Activated naive CD8-positive, alpha-beta T cell treated with anti-CD3 and anti-CD28 coated beads, Interleukin-2, amount 50 U/mL, for 24 hours (primary cell): ENCODE results near the gene SPEN.
A peak's percentile ranks its signal among the peaks of the same experiment; 100 is the strongest.
"Not testable (repeated sequence)": the region's sequence is repeated elsewhere in the genome, so short reads cannot be mapped to it uniquely, and the experiment has no call there.

Experiments used
- ATAC-seq: fragments of 150-1000 bp; cut with Tn5 transposase; one replicate; pipeline ENCODE4 v1.10.0; 2021
- DNase-seq: peaks from one replicate; pipeline ENCODE4 v3.0.0; 2021
- H3K27ac Mint-ChIP-seq: one replicate; pipeline ENCODE4 v1.8.0; 2021; ENCODE audit warnings: mild to moderate bottlenecking, mixed read lengths
- H3K27me3 Mint-ChIP-seq: one replicate; pipeline ENCODE4 v1.8.0; 2021; ENCODE audit warnings: mixed read lengths
- H3K36me3 Mint-ChIP-seq: one replicate; pipeline ENCODE4 v1.8.0; 2021; ENCODE audit warnings: low read depth, mixed read lengths
- H3K4me1 Mint-ChIP-seq: one replicate; pipeline ENCODE4 v1.8.0; 2021; ENCODE audit warnings: mixed read lengths
- H3K4me3 Mint-ChIP-seq: one replicate; pipeline ENCODE4 v1.8.0; 2021; ENCODE audit warnings: mild to moderate bottlenecking, moderate library complexity, mixed read lengths
- H3K9me3 Mint-ChIP-seq: one replicate; pipeline ENCODE4 v1.8.0; 2021; ENCODE audit warnings: mixed read lengths

SPEN gene

GRCh38 chr1:15885701-15886610 lies 38.4 kb downstream of the SPEN start:
- Mint-ChIP-seq H3K27me3 (no peaks in the 10 kb centered on the region), H3K4me3 (peak overlapping the region; percentile 22), H3K9me3 (no peaks in the 10 kb centered on the region), H3K4me1 (peaks cover 64% of the 10 kb centered on the region), H3K27ac (peak overlapping the region; percentile 64), H3K36me3 (peaks cover 34% of the 10 kb centered on the region)
- ATAC-seq (peak; percentile 61), DNase-seq (peak; percentile 51)

DNA sequence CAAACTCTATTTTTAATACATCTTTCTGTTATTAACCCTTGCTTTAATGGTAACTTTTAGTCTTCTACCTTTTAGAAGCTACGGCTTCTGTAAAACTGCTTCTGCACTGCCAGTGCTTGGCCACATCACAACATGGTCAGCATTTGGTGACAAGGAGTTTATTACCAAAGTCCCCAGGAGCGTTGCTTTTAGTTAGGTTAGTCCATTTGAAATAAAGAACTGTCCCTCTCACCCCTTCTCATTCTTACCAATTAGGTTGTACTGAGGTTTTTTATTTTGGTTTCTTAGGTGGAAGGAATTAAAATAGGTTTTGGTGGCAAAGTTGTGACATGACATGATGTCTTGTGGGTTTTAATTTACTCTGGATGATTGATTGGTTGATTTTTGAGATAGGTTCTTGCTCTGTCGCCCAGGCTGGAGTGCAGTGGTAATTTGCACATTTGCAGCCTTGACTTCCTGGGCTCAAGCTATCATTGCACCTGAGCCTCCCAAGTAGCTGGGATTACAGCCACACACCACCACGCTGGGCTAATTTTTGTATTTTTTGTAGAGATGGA lies 39.2 kb downstream of the SPEN start:
- Mint-ChIP-seq H3K27ac (peak overlapping the region; percentile 27), H3K4me3 (peak overlapping the region; percentile 22)

GRCh38 chr1:15892857-15893599 lies 45.5 kb downstream of the SPEN start:
- not testable (repeated sequence) for H3K9me3 Mint-ChIP-seq, H3K27me3 Mint-ChIP-seq, H3K4me3 Mint-ChIP-seq, ATAC-seq, DNase-seq
- Mint-ChIP-seq H3K4me1 (peaks cover 32% of the 10 kb centered on the region), H3K36me3 (peaks cover 27% of the 10 kb centered on the region), H3K27ac (peak overlapping the region; percentile 71)

More for the DNA sequence above, 39.2 kb downstream of the SPEN start:
- Mint-ChIP-seq H3K27me3 (no peaks in the 10 kb centered on the region), H3K4me1 (peaks cover 57% of the 10 kb centered on the region), H3K9me3 (no peaks in the 10 kb centered on the region), H3K36me3 (peaks cover 28% of the 10 kb centered on the region)
- DNase-seq (no peak), ATAC-seq (no peak)

- H3K4me1 Mint-ChIP-seq, result peaks cover 42% of the 10 kb centered on the region
- no peaks in the 10 kb centered on the region for H3K27me3 Mint-ChIP-seq
- H3K9me3 Mint-ChIP-seq, result no peaks in the 10 kb centered on the region
- H3K27ac Mint-ChIP-seq, result no peak overlapping the region
- no peak for DNase-seq
- no peak for ATAC-seq
- H3K4me3 Mint-ChIP-seq, result no peak overlapping the region
- peaks cover 25% of the 10 kb centered on the region for H3K36me3 Mint-ChIP-seq
Observed at GRCh38 chr1:15895233-15895632, 47.7 kb downstream of the SPEN start.

- Mint-ChIP-seq H3K36me3 (peaks cover 20% of the 10 kb centered on the region), H3K4me1 (peaks cover 51% of the 10 kb centered on the region)
- not testable (repeated sequence) for DNase-seq, H3K9me3 Mint-ChIP-seq, H3K27me3 Mint-ChIP-seq, H3K4me3 Mint-ChIP-seq, ATAC-seq, H3K27ac Mint-ChIP-seq
Observed at GRCh38 chr1:15896841-15897610, 49.5 kb downstream of the SPEN start.

- peaks cover 20% of the 10 kb centered on the region for H3K36me3 Mint-ChIP-seq
- ATAC-seq (no peak), DNase-seq (no peak)
- H3K4me3 Mint-ChIP-seq, result no peak overlapping the region
- no peaks in the 10 kb centered on the region for H3K9me3 Mint-ChIP-seq
- no peaks in the 10 kb centered on the region for H3K27me3 Mint-ChIP-seq
- peaks cover 57% of the 10 kb centered on the region for H3K4me1 Mint-ChIP-seq
- H3K27ac Mint-ChIP-seq, result no peak overlapping the region
Observed at GRCh38 chr1:15899266-15899665, 51.8 kb downstream of the SPEN start.

DNA sequence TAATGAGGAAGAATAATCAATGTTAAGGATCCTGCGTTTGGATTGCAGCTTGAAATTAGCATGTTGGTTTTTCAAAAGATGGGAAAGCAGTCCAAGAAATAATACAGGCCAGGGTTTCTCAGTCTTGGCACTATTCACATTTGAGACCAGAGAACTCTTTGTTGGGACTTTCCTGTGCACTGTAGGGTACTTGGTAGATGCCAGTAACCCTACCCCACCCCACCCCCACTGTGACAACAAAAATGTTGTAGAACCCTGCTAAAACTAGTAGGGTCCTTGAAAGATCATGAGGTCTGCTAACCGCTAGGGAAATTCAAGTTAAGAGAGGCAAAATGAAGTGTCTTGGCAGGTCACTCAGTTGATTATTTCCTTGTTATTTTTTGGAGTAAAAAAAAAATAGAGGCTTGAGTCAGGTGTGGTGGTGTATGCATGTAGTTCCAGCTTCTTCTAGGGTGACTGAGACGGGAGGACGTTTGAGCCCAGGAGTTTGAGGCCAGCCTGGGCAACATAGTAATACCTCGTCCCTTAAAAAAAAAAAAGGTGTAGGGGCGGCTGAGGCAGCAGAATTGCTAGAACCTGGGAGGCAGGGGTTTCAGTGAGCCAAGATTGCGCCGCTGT lies 53.3 kb downstream of the SPEN start:
- H3K4me1 Mint-ChIP-seq, result peaks cover 54% of the 10 kb centered on the region
- no peak for DNase-seq
- no peaks in the 10 kb centered on the region for H3K9me3 Mint-ChIP-seq
- no peak overlapping the region for H3K27ac Mint-ChIP-seq
- peaks cover 17% of the 10 kb centered on the region for H3K36me3 Mint-ChIP-seq
- no peaks in the 10 kb centered on the region for H3K27me3 Mint-ChIP-seq
- H3K4me3 Mint-ChIP-seq, result no peak overlapping the region
- ATAC-seq, result no peak

GRCh38 chr1:15902882-15903281 lies 55.4 kb downstream of the SPEN start:
- H3K27ac Mint-ChIP-seq, result no peak overlapping the region
- peaks cover 42% of the 10 kb centered on the region for H3K4me1 Mint-ChIP-seq
- DNase-seq (no peak), ATAC-seq (no peak)
- no peaks in the 10 kb centered on the region for H3K9me3 Mint-ChIP-seq
- H3K36me3 Mint-ChIP-seq, result peaks cover 9% of the 10 kb centered on the region
- no peak overlapping the region for H3K4me3 Mint-ChIP-seq
- H3K27me3 Mint-ChIP-seq, result no peaks in the 10 kb centered on the region

DNA sequence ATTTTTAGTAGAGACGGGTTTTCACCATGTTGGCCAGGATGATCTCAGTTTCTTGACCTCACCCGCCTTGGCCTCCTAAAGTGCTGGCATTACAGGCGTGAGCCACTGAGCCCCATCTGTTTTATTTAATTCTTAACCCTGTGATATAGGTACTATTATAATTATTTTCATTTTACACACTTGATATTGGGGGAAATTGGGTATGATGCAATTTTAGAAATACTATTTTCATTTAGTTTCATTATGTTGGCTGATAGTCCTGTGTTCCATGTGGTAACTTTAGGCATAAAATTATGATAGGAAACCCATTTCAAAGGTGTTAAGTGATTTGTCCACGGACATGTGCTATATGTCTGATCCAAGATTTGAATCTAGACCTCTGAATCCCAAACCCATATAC lies 61.1 kb downstream of the SPEN start:
- H3K27me3 Mint-ChIP-seq, result no peaks in the 10 kb centered on the region
- H3K27ac Mint-ChIP-seq, result no peak overlapping the region
- H3K4me3 Mint-ChIP-seq, result no peak overlapping the region
- no peaks in the 10 kb centered on the region for H3K9me3 Mint-ChIP-seq
- DNase-seq, result no peak
- peaks cover 31% of the 10 kb centered on the region for H3K36me3 Mint-ChIP-seq
- no peak for ATAC-seq
- peaks cover 6% of the 10 kb centered on the region for H3K4me1 Mint-ChIP-seq

GRCh38 chr1:15911141-15911540 lies 63.6 kb downstream of the SPEN start:
- Mint-ChIP-seq H3K36me3 (peaks cover 52% of the 10 kb centered on the region), H3K27me3 (no peaks in the 10 kb centered on the region)
- ATAC-seq, result no peak

DNA sequence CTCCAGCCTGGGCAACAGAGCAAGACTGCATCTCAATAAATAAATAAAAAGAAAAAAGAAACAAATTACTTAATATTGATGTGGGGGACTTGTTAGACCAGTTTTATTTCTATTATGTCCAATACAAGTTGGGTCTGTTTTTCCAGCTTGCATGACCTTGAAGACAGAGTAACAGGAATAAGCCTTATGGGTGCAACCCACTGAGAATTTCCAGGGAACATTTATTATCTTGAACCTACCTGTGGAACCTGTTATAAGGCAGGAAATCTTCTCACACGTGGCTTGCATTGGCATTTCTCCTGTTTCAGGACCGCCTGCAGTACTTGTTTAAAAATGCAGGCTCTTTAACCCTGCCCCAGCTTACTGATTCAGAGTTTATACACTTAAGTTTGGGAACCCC lies 64.4 kb downstream of the SPEN start:
- H3K36me3 Mint-ChIP-seq, result peaks cover 58% of the 10 kb centered on the region
- peaks cover 24% of the 10 kb centered on the region for H3K4me1 Mint-ChIP-seq
- no peak for ATAC-seq
- no peaks in the 10 kb centered on the region for H3K27me3 Mint-ChIP-seq
- no peak for DNase-seq
- no peak overlapping the region for H3K4me3 Mint-ChIP-seq
- no peak overlapping the region for H3K27ac Mint-ChIP-seq
- H3K9me3 Mint-ChIP-seq, result no peaks in the 10 kb centered on the region

More at GRCh38 chr1:15911141-15911540, 63.6 kb downstream of the SPEN start:
- H3K4me3 Mint-ChIP-seq, result no peak overlapping the region
- peaks cover 16% of the 10 kb centered on the region for H3K4me1 Mint-ChIP-seq
- H3K9me3 Mint-ChIP-seq, result no peaks in the 10 kb centered on the region
- DNase-seq, result no peak
- no peak overlapping the region for H3K27ac Mint-ChIP-seq

- H3K27ac Mint-ChIP-seq, H3K4me3 Mint-ChIP-seq, DNase-seq, ATAC-seq, H3K9me3 Mint-ChIP-seq, H3K27me3 Mint-ChIP-seq: not testable (repeated sequence)
- H3K36me3 Mint-ChIP-seq, result peaks cover 68% of the 10 kb centered on the region
- peaks cover 38% of the 10 kb centered on the region for H3K4me1 Mint-ChIP-seq
Observed at GRCh38 chr1:15913607-15914006, 66.1 kb downstream of the SPEN start.

DNA sequence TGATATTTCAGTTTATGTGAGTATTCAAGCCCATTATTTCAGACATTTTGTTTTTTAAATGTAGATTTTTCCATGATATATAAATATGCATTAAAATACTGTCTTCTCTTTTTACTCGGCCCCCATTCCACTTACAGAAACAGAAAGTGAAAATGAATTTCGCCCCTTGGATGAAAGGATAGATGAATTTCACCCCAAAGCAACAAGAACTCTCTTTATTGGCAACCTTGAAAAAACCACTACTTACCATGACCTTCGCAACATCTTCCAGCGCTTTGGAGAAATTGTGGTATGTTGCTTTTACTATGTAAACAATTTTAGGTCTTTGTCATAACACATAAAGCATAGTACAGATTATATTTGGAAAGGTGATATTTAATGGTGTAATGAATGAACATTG lies 68.5 kb downstream of the SPEN start:
- H3K27ac Mint-ChIP-seq, result peak overlapping the region; percentile 15
- H3K36me3 Mint-ChIP-seq, result peaks cover 72% of the 10 kb centered on the region
- H3K4me1 Mint-ChIP-seq, result peaks cover 57% of the 10 kb centered on the region
- DNase-seq (no peak), ATAC-seq (no peak)
- H3K4me3 Mint-ChIP-seq, result peak overlapping the region; percentile 43
- H3K9me3 Mint-ChIP-seq, result no peaks in the 10 kb centered on the region
- H3K27me3 Mint-ChIP-seq, result no peaks in the 10 kb centered on the region

- Mint-ChIP-seq H3K9me3 (no peaks in the 10 kb centered on the region), H3K4me1 (peaks cover 60% of the 10 kb centered on the region), H3K27ac (peak overlapping the region; percentile 74), H3K27me3 (no peaks in the 10 kb centered on the region), H3K36me3 (peaks cover 71% of the 10 kb centered on the region), H3K4me3 (peak overlapping the region; percentile 43)
- no peak for ATAC-seq
- no peak for DNase-seq
Observed at GRCh38 chr1:15916417-15916816, 68.9 kb downstream of the SPEN start.
